Thoracic aorta (tissue), 2 donors: Measurements from ENCODE around the gene SCT. TPM values are rescaled to one million over a fixed set of nuclear protein-coding genes. Genes with fewer than 3 reads are reported as not detected.

Source experiments
- ATAC-seq: fragments of 150-250 bp; one replicate; pipeline ENCODE4 v1.8.0; 2017; ENCODE audit warnings: low read depth; ENCODE audit not compliant: insufficient number of reproducible peaks, low FRiP score
- DNase-seq: peaks from one replicate; pipeline ENCODE4 v3.0.0-alpha.2; 2020; ENCODE audit warnings: low spot score
- H3K27ac ChIP-seq, 2 donors: fragments of 200-600 bp; sonication (generic); 1 replicate in 1 of 2; 2 replicates in 1 of 2; pipeline ENCODE4 v1.5.1; 2016; ENCODE audit warnings: mild to moderate bottlenecking in 2 of 2, moderate library complexity in 2 of 2
- H3K27me3 ChIP-seq: fragments of 200-600 bp; sonication (generic); replicated peaks from 2 replicates; pipeline ENCODE4 v1.6.0; 2016; ENCODE audit warnings: mild to moderate bottlenecking; ENCODE audit not compliant: insufficient read depth
- H3K36me3 ChIP-seq: fragments of 200-600 bp; sonication (generic); one replicate; pipeline ENCODE4 v1.5.1; 2016
- H3K4me1 ChIP-seq, 2 donors: fragments of 200-600 bp; sonication (generic); 1 replicate in 1 of 2; 2 replicates in 1 of 2; pipeline versions ENCODE4 v1.5.1 to v1.6.0; 2016; ENCODE audit warnings: low read depth in 2 of 2, mild to moderate bottlenecking in 1 of 2; ENCODE audit not compliant: control insufficient read depth in 1 of 2
- H3K4me3 ChIP-seq: fragments of 200-600 bp; sonication (generic); 2 replicates; pipeline ENCODE4 v1.5.1; 2016; ENCODE audit warnings: mild to moderate bottlenecking
- H3K9me3 ChIP-seq: fragments of 200-600 bp; sonication (generic); 2 replicates; pipeline ENCODE4 v1.5.1; 2016
- CTCF ChIP-seq: fragments of 200-600 bp; sonication (generic); IDR thresholded peaks from one replicate; pipeline ENCODE4 v1.5.1; 2019; ENCODE audit warnings: antibody characterized with exemption
- total RNA-seq, 2 donors: library from RNA; depleted of rRNA; stranded (reverse); fragments of >200 nt; gene quantifications; one replicate each; pipeline versions ENCODE4 v1.1.0 to v1.2.3, GENCODE V29; 2016

Gene SCT
- total RNA-seq = not detected

GRCh38 chr11:626475-627307 lies at the start of gene SCT:
Gene SCT (minus strand): TSS chr11:627181. CDS start chr11:627143, 38 bp downstream.
- DNase-seq = no peak
- Histone ChIP-seq H3K4me1 (peaks cover 0 to 13% of the 10 kb centered on the region in 2 donors), H3K4me3 (no peak within 1 kb of the TSS), H3K9me3 (no peaks in the 10 kb centered on the region), H3K27ac (peak within 1 kb of the TSS; percentile 72 to 80), H3K36me3 (no peaks in the 10 kb centered on the region), H3K27me3 (no peaks in the 10 kb centered on the region)
- ATAC-seq = no peak
- no peak for TF ChIP-seq CTCF

GRCh38 chr11:674406-674805 lies 47.4 kb upstream of the SCT start:
- peaks cover 28% of the 10 kb centered on the region for H3K36me3 ChIP-seq
- H3K4me1 ChIP-seq = no peaks in the 10 kb centered on the region
- TF ChIP-seq CTCF = no peak
- no peaks in the 10 kb centered on the region for H3K27me3 ChIP-seq
- H3K27ac ChIP-seq = no peak overlapping the region
- no peaks in the 10 kb centered on the region for H3K9me3 ChIP-seq
- H3K4me3 ChIP-seq = no peak overlapping the region
- DNase-seq (no peak), ATAC-seq (no peak)

- DNase-seq (no peak), ATAC-seq (no peak)
- Histone ChIP-seq H3K27ac (no peak overlapping the region), H3K36me3 (peaks cover 27% of the 10 kb centered on the region), H3K27me3 (no peaks in the 10 kb centered on the region), H3K9me3 (no peaks in the 10 kb centered on the region), H3K4me1 (no peaks in the 10 kb centered on the region), H3K4me3 (no peak overlapping the region)
- TF ChIP-seq CTCF = no peak
Observed at GRCh38 chr11:673866-674265, 46.9 kb upstream of the SCT start.

- no peak for ATAC-seq
- TF ChIP-seq CTCF = no peak
- H3K9me3 ChIP-seq = no peaks in the 10 kb centered on the region
- no peak overlapping the region for H3K4me3 ChIP-seq
- no peak for DNase-seq
- H3K27ac ChIP-seq = no peak overlapping the region
- peaks cover 12% of the 10 kb centered on the region for H3K36me3 ChIP-seq
- no peaks in the 10 kb centered on the region for H3K4me1 ChIP-seq
- H3K27me3 ChIP-seq = no peaks in the 10 kb centered on the region
Observed at GRCh38 chr11:665704-666281, 38.8 kb upstream of the SCT start.

- Histone ChIP-seq H3K4me1 (no peaks in the 10 kb centered on the region), H3K27ac (no peak overlapping the region), H3K4me3 (no peak overlapping the region), H3K36me3 (peaks cover 15% of the 10 kb centered on the region), H3K27me3 (no peaks in the 10 kb centered on the region), H3K9me3 (no peaks in the 10 kb centered on the region)
- DNase-seq (no peak), ATAC-seq (no peak)
- TF ChIP-seq CTCF = no peak
Observed at GRCh38 chr11:665062-665703, 38.2 kb upstream of the SCT start.
